Head of caudate nucleus (tissue), 42 donors: ENCODE measurements around the gene FRYL.
"Not testable (repeated sequence)": the region's sequence is repeated elsewhere in the genome, so short reads cannot be mapped to it uniquely, and the experiment has no call there.

Experiments used
- DNase-seq, 42 donors: peaks; one replicate each; pipeline versions ENCODE4 v3.0.0 to v3.0.0-alpha.2; 2020 to 2021; ENCODE audit warnings: mixed read lengths in 7 of 42
- intact Hi-C: fragments of 100-400 bp; cut with DNase I; formaldehyde crosslinking; loops from one replicate; pipeline ENCODE4 v1.15.0; 2022

The FRYL gene

GRCh38 chr4:48682870-48683269 is 97.2 kb downstream of the FRYL start:
- DNase-seq, intact Hi-C loops: not testable (repeated sequence)

DNA sequence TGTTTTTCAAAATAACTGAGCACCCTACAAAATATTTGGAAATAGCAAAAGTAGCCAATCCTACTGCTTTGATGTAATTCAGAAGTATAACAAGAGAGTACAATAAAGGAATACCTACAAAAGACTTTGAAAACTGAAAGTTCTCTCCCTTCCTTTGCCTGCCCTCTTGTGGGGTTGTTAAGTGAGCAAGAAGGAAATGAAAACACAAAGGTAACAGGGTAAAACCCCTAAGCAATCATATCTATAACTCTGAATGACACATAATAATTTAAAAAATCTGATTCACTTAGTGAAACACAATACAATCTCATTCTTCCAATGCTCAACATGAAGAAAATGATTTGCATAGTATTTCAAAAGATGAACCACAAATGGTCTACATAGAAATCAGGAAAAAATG is 98.2 kb downstream of the FRYL start:
- no peak for DNase-seq
- intact Hi-C loops, result no loop called here

GRCh38 chr4:48680848-48681568 is 99.1 kb downstream of the FRYL start:
- no peak for DNase-seq
- intact Hi-C loops, result no loop called here

DNA sequence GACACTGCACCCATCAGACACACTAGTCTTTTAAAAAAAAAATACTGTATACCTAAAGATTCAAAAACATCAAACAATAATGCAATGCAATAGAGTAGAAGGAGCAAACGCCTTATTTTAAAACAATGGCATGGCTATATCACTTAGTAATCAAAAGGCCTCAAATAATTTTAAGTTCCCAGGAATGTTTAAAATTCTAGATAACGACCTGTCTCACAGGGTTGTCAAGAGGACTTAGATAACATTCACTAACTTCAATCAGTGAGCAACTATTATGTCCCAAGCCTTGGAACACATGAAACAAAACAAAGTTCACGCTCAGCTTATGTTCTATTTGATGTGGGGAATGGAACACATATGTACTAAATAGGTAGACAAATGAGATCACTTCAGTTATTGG is 106.5 kb downstream of the FRYL start:
- no peak for DNase-seq
- intact Hi-C loops, result no loop called here

- no peak for DNase-seq
- intact Hi-C loops, result no loop called here
Observed at GRCh38 chr4:48670587-48670986, 109.5 kb downstream of the FRYL start.

DNA sequence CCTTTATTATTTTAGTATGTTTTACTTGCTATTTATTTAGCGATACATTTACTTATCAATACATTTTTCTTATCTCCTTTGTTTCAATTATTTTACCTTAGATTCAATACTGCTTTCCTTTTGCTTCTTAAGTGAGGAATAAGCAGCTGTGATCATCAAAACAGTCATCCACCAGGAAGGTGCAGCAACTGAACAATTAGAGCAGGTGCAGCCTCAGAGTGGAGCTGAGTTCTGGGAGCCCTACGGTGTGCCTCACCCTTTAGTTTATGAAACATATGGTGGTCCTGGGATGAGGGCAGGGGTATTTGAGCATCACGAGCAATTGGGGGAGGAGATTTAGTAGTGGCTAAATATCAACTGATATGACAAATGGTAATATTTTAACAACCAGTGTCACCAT is 111.0 kb downstream of the FRYL start:
- no peak for DNase-seq
- intact Hi-C loops, result no loop called here

DNA sequence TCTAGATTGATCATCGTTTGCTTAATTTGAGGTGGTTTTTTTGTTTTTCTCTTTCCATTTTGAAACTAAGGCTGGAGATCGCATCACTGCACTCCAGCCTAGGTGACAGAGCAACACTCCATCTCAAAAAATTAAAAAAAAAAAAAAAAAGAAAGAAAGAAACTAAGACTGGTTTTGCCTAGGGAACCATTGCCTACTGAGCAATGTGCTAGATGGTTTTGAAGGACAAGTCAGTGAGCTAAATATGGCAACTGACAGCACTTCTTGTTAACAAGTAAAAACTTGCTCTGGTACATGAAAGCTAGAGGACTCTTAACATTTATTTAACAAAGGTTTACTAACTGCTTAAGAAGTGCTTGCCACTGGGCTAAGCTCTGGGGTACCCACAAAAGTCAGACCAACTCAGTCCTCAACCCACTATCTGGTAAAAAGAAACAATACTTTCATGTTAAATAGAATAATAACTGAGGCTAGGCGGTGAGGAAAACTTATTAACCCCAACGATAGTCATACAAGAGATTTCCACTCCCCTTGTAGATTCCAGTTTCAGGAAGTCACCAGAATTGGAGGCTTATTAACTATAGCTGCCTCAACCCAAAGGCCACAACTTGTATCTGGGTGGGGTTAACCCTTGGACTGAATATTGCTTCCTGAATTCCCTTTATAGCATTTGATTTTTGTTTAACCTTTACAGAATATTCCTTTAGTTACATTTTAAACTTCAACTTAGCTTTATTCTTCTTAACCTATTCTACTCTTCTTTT is 111.6 kb downstream of the FRYL start:
- no peak for DNase-seq
- intact Hi-C loops, result no loop called here

DNA sequence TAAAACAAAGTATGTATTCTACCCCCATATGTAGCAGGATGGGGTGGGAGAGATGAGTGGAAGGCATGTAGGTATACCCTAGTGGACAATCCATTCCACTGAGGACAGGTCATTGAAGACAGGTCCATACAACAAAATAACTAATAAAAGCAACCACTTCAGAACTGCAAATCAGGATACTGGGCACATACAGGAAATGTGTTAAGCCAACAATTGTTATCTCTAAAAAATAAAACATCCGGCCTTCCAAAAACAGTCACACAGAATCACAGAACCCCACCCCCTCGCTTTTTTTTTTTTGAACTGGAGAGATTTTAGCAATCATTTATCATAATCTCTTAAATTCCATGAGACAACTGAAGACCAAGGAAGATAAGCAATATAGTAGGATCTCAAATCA is 112.9 kb downstream of the FRYL start:
- intact Hi-C loops, result no loop called here
- DNase-seq, result no peak

DNA sequence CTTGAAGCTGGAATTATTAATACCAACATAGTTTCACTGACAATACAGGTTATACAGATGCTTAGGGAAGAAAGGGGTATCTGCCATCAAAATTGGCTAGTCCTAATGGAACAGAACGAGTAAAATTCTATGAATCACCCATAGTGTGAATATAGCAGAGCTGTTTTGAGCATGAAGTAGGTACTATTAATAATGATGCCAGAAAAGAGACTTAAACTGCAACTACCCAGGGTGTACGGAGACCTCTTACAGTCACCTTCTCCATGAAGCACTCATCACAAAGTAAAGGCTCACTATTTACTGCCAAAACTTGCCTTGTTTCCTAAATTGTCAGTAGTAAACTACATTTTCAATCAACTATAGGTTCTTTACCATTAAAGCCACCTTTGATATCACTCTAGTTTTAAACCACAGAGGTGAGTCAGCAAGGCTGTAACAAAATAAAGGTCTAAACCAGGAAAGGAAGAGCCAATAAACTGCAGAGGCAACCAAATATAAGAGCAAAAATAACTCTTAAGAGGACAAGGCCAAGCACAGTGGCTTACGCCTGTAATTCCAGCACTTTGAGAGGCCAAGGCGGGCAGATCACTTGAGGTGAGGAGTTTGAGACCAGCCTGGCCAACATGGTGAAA is 114.4 kb downstream of the FRYL start:
- intact Hi-C loops, result no loop called here
- DNase-seq, result no peak

DNA sequence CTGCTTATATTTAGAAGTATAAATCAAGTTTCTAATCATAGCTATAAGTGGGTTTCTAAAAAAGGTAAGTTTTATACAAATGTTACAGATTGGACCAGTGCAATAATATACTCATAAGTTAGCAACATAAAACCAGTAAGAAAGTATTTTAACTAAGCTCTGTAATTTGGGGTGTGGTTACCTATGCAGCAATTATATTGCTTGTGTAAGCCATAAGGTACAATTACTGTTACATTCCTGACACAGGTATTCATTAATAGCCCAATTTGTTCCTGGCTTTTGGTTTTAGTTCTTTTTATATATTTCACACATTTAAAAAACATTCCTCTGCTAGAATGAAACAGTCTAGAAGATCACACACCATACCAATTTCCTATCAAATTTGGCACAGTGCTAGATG is 115.1 kb downstream of the FRYL start:
- intact Hi-C loops, result no loop called here
- no peak for DNase-seq

- intact Hi-C loops, result no loop called here
- DNase-seq, result no peak
Observed at GRCh38 chr4:48661391-48661790, 118.7 kb downstream of the FRYL start.

DNA sequence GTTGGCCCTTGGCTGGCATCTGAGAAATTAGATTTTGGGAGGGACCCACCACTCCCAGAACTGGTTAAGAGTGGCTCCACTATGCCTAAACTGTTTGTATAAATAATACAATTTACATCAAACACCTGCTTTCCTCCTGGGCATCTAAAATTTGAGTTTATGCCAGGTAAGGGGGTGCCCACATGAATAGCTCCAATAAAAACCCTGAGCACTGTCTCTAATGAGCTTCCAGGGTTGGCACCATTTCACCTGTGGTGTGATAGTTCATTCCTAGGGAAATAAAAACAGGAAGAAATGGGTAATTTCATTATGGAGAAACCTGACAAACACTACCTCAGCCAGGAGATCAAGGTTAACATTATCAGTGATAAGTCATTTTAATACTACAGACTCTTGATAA is 119.7 kb downstream of the FRYL start:
- no peak for DNase-seq
- intact Hi-C loops, result no loop called here

- no peak for DNase-seq
- intact Hi-C loops, result loop anchor here (10.0 kb wide), 1 partner anchor 131 kb away; the partner anchor contains the start of gene FRYL
Observed at GRCh38 chr4:48654015-48654664, 125.9 kb downstream of the FRYL start.

GRCh38 chr4:48653217-48654014 is 126.7 kb downstream of the FRYL start:
- intact Hi-C loops, result loop anchor here (10.0 kb wide), 1 partner anchor 131 kb away; the partner anchor contains the start of gene FRYL
- DNase-seq, result peak; percentile 28 to 90 (median 75)

DNA sequence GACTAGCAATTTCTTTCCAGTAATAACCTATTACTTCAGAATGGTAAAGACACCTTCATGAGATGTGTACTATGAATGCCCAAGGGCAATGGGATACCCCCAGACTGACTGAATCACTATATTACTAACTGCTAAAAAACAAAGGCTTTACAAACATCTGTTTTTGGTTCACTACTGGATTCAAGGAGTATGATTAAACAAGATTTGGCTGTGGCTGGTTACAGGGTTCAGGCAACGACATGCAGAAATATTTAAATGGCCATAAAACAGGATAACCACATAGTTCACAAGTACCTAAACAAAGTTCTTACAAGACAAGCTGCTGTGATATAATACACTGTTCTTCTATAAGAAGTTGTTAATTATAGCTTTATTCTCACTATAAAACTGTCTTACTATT is 128.2 kb downstream of the FRYL start:
- intact Hi-C loops, result loop anchor here (10.0 kb wide), 1 partner anchor 133 kb away; the partner anchor contains the start of gene FRYL
- no peak for DNase-seq

DNA sequence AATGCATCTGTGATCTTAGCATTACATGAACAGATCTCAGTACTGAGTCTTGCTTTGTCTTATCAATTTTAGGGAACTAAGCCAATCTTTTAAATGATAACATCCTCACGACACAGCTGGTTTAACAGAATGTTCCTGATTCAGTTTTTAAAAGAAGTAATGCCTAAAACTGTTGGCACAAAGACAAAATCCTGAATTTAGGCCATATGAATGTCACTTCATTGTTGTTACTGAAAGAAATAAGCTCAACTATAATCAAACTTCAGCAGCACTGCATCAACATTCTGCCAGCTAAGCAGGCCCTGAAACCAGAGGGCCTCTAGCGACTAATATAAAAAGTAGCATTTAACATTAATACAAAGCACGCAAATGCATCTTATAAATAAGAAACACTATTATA is 130.6 kb downstream of the FRYL start:
- intact Hi-C loops, result no loop called here
- DNase-seq, result peak in 1 of 42 donors; percentile 17

DNA sequence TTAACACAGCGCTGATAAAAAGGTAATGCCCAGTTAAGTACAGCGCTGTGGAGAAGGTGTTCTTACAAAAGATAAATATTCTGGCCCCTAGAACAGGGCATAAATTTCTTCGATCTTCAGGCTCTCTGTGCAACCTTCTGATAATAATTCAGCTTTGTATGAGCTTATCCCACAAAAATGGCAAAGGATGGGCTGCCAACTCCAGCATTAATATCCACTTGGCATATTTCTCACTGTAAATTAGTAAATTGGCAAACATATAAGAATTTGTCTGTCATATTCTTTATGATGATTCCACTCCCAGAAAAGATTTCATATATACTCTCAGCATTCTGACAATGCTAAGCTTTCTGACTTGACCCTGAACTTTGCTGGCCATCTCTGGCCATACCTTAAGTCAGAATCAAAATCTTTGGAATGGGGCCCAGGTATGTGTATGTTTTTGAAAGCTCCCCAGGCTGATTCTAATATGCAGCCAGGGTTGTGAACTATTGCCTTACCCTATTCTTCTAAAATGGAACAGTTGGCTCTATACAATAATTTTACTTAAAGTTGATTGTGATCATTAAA is 134.8 kb downstream of the FRYL start:
- DNase-seq, result no peak
- intact Hi-C loops, result no loop called here
